ENCODE data around the gene IMMP2L. TPM values are rescaled to one million over a fixed set of nuclear protein-coding genes. Genes with fewer than 3 reads are reported as not detected.

IMMP2L gene
- total and polyA plus RNA-seq, 2 of the 8 experiments (the other 6 are each of a cell fraction or from before 2014, with no cell fraction given), result 2.3 to 10.1 TPM

DNA sequence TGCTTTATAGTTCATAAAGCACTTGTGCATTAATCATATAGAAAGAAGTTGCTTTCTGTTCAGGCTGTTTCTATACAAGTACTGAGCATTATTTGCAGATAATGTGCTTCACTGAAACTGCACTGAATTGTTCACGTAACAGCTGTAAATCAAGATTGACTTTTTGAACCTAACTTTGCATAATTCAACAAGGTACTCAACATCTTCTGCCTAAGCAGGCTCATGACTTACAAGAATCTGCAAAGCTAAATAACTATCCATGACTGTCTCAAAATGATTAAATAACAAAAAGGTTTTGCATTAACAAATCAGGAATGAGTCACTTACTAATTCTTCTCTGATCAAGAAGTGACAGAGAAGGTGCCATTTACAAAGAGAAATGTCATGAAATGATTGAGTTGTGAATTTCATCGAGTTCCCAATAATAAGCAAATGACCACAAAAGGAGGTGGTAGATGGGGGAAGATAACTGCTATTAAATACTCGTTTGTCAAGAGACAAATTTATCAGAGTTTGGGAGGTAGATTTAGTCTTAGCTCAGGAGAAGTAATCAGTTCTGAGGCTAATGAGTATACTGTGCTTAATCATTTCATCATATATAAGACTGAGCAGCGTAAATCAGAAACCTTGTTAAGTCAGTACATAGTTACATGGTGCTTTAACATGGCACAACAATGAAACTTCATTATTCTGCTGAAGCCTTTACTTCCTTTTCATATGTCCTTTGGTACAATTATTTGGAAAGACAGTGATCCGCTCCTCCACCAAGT is 632.6 kb downstream of the IMMP2L start:
- Histone ChIP-seq H3K4me1 (replicated peaks in 1 of 4; ENCODE audit: control insufficient read depth in 3 of 4, insufficient read depth in 4 of 4, low read length in 3 of 4) (no peaks in the 10 kb centered on the region), H2BK15ac (ENCODE audit: low read length) (no peak overlapping the region), H3K4ac (replicated peaks; ENCODE audit: insufficient read length, low read depth, low read length) (no peak overlapping the region), H2BK120ac (replicated peaks; ENCODE audit: low read depth, low read length) (no peak overlapping the region), H3K9me3 (ENCODE audit: insufficient read depth in 2 of 2, low read depth in 1 of 2, low read length in 1 of 2) (no peaks in the 10 kb centered on the region), H3K79me1 (ENCODE audit: low read depth, low read length) (no peaks in the 10 kb centered on the region), H2AK5ac (ENCODE audit: low read depth, low read length) (no peak overlapping the region), H3K27me3 (replicated peaks in 1 of 4; ENCODE audit: control insufficient read depth in 3 of 4, extremely low read depth in 1 of 4, insufficient read depth in 3 of 4, low read length in 3 of 4) (no peaks in the 10 kb centered on the region), H3K36me3 (ENCODE audit: control insufficient read depth in 2 of 4, insufficient read depth in 4 of 4, low read length in 3 of 4) (no peaks in the 10 kb centered on the region), H3K18ac (ENCODE audit: extremely low read depth, low read length) (no peak overlapping the region), H3K56ac (replicated peaks; ENCODE audit: insufficient read length, low read depth, low read length) (no peak overlapping the region), H3K14ac (ENCODE audit: insufficient read length) (no peak overlapping the region), H3K79me2 (ENCODE audit: control insufficient read depth in 1 of 2, insufficient read depth in 2 of 2, low read length in 2 of 2) (no peaks in the 10 kb centered on the region), H3K4me3 (ENCODE audit: extremely low read depth in 1 of 4, insufficient read depth in 2 of 4, low read depth in 3 of 4, low read length in 4 of 4) (no peak overlapping the region), H3K27ac (ENCODE audit: low read depth, low read length) (no peak overlapping the region), H2BK12ac (ENCODE audit: low read depth, low read length) (no peak overlapping the region), H4K91ac (replicated peaks; ENCODE audit: insufficient read length, low read length) (no peak overlapping the region), H2BK20ac (ENCODE audit: low read length) (no peak overlapping the region), H4K5ac (ENCODE audit: insufficient read length, low read depth, low read length) (no peak overlapping the region), H3K9ac (replicated peaks in 1 of 4; ENCODE audit: extremely low read depth in 1 of 4, low read depth in 3 of 4, low read length in 3 of 4) (no peak overlapping the region), H2AFZ (ENCODE audit: low read length) (no peak overlapping the region), H3K23me2 (ENCODE audit: low read depth, low read length) (no peaks in the 10 kb centered on the region), H3K4me2 (ENCODE audit: insufficient read depth in 1 of 2, low read depth in 2 of 2, low read length in 2 of 2) (no peak overlapping the region), H2BK5ac (ENCODE audit: low read depth, low read length) (no peak overlapping the region), H3K23ac (ENCODE audit: insufficient read length) (no peak overlapping the region), H4K20me1 (replicated peaks in 1 of 2; ENCODE audit: control insufficient read depth in 1 of 2, insufficient read depth in 2 of 2, low read length in 2 of 2) (no peaks in the 10 kb centered on the region), H4K8ac (ENCODE audit: extremely low read depth, insufficient read depth, low read length) (no peak overlapping the region)
- WGBS, 2 experiments (ENCODE audit: extremely low coverage in 1 of 2, insufficient coverage in 1 of 2, insufficient read length in 1 of 2, insufficient replicate concordance in 2 of 2, low coverage in 1 of 2, low lambda C conversion rate in 2 of 2, missing lambda C conversion rate in 1 of 2), result 93% methylated on average over 5 of the region's 5 CpGs; no CpG with 5 or more reads in 1 of the 2 experiments
- POLR2A ChIA-PET (ENCODE audit: partially characterized antibody), result no interaction called here
- no peak for DNase-seq (ENCODE audit: low read depth in 1 of 2, low spot score in 2 of 2)
- FAIRE-seq, result no peak
- CTCF ChIA-PET (ENCODE audit: partially characterized antibody), result no interaction called here
- TF ChIP-seq, protein P1, sequence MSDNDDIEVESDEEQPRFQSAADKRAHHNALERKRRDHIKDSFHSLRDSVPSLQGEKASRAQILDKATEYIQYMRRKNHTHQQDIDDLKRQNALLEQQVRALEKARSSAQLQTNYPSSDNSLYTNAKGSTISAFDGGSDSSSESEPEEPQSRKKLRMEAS (IDR thresholded peaks at IDR 0.05), result no peak
- TF ChIP-seq, protein P2, sequence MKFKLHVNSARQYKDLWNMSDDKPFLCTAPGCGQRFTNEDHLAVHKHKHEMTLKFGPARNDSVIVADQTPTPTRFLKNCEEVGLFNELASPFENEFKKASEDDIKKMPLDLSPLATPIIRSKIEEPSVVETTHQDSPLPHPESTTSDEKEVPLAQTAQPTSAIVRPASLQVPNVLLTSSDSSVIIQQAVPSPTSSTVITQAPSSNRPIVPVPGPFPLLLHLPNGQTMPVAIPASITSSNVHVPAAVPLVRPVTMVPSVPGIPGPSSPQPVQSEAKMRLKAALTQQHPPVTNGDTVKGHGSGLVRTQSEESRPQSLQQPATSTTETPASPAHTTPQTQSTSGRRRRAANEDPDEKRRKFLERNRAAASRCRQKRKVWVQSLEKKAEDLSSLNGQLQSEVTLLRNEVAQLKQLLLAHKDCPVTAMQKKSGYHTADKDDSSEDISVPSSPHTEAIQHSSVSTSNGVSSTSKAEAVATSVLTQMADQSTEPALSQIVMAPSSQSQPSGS (IDR thresholded peaks at IDR 0.05; ENCODE audit: low read length), result no peak
- TF ChIP-seq SP4 (IDR thresholded peaks at IDR 0.05; ENCODE audit: low read length), result no peak
- no peak for TF ChIP-seq TAF1 (IDR thresholded peaks at IDR 0.05; ENCODE audit: low read depth, low read length)
- no peak for TF ChIP-seq NRF1 (IDR thresholded peaks at IDR 0.05; ENCODE audit: low read depth, low read length)
- TF ChIP-seq JUND (IDR thresholded peaks at IDR 0.05; ENCODE audit: low read length), result no peak
- TF ChIP-seq ZNF274 (IDR thresholded peaks at IDR 0.05; ENCODE audit: borderline replicate concordance, extremely low read depth, low read length), result no peak
- no peak for TF ChIP-seq RFX5 (IDR thresholded peaks at IDR 0.05; ENCODE audit: borderline replicate concordance, low read depth, low read length)
- no peak for TF ChIP-seq ATF3 (IDR thresholded peaks at IDR 0.05; ENCODE audit: insufficient read depth, low read depth, low read length)
- no peak for TF ChIP-seq HDAC6 (IDR thresholded peaks at IDR 0.05; ENCODE audit: low read depth, low read length)
- no peak for TF ChIP-seq CTBP2 (IDR thresholded peaks at IDR 0.05; ENCODE audit: borderline replicate concordance, insufficient read depth, insufficient read length, low read length)

Data from H1 (cell line).